ENCODE measurements around the gene MEIS1.

DNA sequence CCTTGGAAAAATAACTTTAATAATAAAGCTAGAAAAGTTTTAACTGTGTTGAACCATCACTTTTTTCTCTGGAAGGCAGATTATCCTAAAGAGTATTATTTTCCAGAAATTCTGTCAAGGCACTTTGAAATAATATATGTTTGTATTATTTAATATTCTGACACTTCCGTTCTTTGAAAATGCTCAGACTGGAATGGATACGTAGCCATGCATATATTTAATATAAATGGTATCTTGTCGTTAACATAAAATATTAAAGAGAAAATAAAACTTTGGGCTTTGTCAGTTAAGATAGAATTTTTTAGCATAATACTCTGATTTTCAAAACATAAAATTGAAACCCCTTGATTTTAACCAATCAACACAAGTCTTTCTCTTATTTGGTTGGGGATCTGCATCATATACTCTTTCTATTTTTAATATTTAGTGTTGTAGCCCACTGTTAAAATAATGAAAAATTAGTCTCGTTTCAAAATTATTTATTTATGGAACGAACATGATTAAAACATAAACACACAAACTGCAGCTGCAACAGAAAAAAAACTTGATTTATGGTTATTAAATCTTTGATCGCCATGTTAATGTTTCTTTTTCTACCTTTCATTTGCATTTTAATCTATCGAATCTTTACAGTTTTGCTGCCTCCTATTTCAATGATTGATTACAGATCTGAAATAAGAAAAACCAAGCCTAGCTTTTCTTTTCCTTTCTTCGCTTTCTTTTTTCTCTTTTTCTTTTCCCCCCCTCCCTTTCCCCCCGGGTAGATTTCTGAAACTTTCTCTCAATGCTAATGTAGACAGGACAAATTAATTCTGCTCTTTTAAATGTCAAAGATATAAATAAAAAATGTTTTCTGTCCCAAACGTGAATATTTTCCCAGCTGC, 145.5 kb downstream of the MEIS1 start:
- no peak for TF ChIP-seq CTCF (IDR thresholded peaks at IDR 0.05)
- TF ChIP-seq EZH2 (IDR thresholded peaks at IDR 0.05; ENCODE audit: borderline replicate concordance, insufficient read depth, low read depth, low read length, poor library complexity, severe bottlenecking): no peak

Measured in B cell (primary cell).